Central memory CD8-positive, alpha-beta T cell (primary cell): ENCODE data around the gene CD83.

ENCODE experiments used
- ATAC-seq: fragments of 150-1000 bp; cut with Tn5 transposase; replicated peaks from 2 replicates; pipeline ENCODE4 v1.10.0; 2022; ENCODE audit warnings: mild to moderate bottlenecking, moderate FRiP score, moderate number of reproducible peaks; ENCODE audit not compliant: poor library complexity, severe bottlenecking; ENCODE audit errors: extremely low read depth
- DNase-seq, 2 donors: peaks; one replicate each; pipeline ENCODE4 v3.0.0; 2021; ENCODE audit warnings: low spot score in 2 of 2
- H3K27ac Mint-ChIP-seq: one replicate; pipeline ENCODE4 v1.8.0; 2022; ENCODE audit warnings: low read depth, mild to moderate bottlenecking, moderate library complexity, mixed read lengths
- H3K27me3 Mint-ChIP-seq: one replicate; pipeline ENCODE4 v1.8.0; 2022; ENCODE audit warnings: mixed read lengths
- H3K36me3 Mint-ChIP-seq: one replicate; pipeline ENCODE4 v1.8.0; 2022; ENCODE audit warnings: mild to moderate bottlenecking, moderate library complexity, mixed read lengths; ENCODE audit not compliant: insufficient read depth
- H3K4me1 Mint-ChIP-seq: one replicate; pipeline ENCODE4 v1.8.0; 2022; ENCODE audit warnings: mixed read lengths
- H3K4me3 Mint-ChIP-seq: one replicate; pipeline ENCODE4 v1.8.0; 2022; ENCODE audit warnings: mild to moderate bottlenecking, moderate library complexity, mixed read lengths
- H3K9me3 Mint-ChIP-seq: one replicate; pipeline ENCODE4 v1.8.0; 2022; ENCODE audit warnings: mixed read lengths

Gene CD83

GRCh38 chr6:14174226-14174625 is 56.7 kb downstream of the CD83 start:
- no peak overlapping the region for H3K4me3 Mint-ChIP-seq
- no peaks in the 10 kb centered on the region for H3K27me3 Mint-ChIP-seq
- H3K27ac Mint-ChIP-seq: no peak overlapping the region
- no peaks in the 10 kb centered on the region for H3K4me1 Mint-ChIP-seq
- no peaks in the 10 kb centered on the region for H3K36me3 Mint-ChIP-seq
- no peak for DNase-seq
- H3K9me3 Mint-ChIP-seq: peaks cover 8% of the 10 kb centered on the region
- ATAC-seq: no peak

- DNase-seq: no peak
- no peak overlapping the region for H3K4me3 Mint-ChIP-seq
- H3K27ac Mint-ChIP-seq: no peak overlapping the region
- H3K9me3 Mint-ChIP-seq: peaks cover 2% of the 10 kb centered on the region
- H3K36me3 Mint-ChIP-seq: no peaks in the 10 kb centered on the region
- ATAC-seq: no peak
- no peaks in the 10 kb centered on the region for H3K27me3 Mint-ChIP-seq
- no peaks in the 10 kb centered on the region for H3K4me1 Mint-ChIP-seq
Observed at GRCh38 chr6:14174996-14175395, 57.4 kb downstream of the CD83 start.

GRCh38 chr6:14176429-14176828 is 58.9 kb downstream of the CD83 start:
- ATAC-seq: no peak
- Mint-ChIP-seq H3K4me1 (no peaks in the 10 kb centered on the region), H3K27ac (no peak overlapping the region), H3K4me3 (no peak overlapping the region), H3K27me3 (peaks cover 5% of the 10 kb centered on the region), H3K9me3 (no peaks in the 10 kb centered on the region), H3K36me3 (no peaks in the 10 kb centered on the region)
- no peak for DNase-seq

- Mint-ChIP-seq H3K27ac (no peak overlapping the region), H3K4me1 (no peaks in the 10 kb centered on the region), H3K4me3 (no peak overlapping the region), H3K27me3 (peaks cover 14% of the 10 kb centered on the region), H3K36me3 (no peaks in the 10 kb centered on the region), H3K9me3 (no peaks in the 10 kb centered on the region)
- ATAC-seq (no peak), DNase-seq (no peak)
Observed at GRCh38 chr6:14177413-14178082, 60.0 kb downstream of the CD83 start.

- ATAC-seq (no peak), DNase-seq (no peak)
- Mint-ChIP-seq H3K9me3 (no peaks in the 10 kb centered on the region), H3K36me3 (no peaks in the 10 kb centered on the region), H3K4me1 (no peaks in the 10 kb centered on the region), H3K27me3 (peaks cover 14% of the 10 kb centered on the region), H3K4me3 (no peak overlapping the region), H3K27ac (no peak overlapping the region)
Observed at GRCh38 chr6:14178083-14178445, 60.5 kb downstream of the CD83 start.

- no peaks in the 10 kb centered on the region for H3K36me3 Mint-ChIP-seq
- H3K9me3 Mint-ChIP-seq: no peaks in the 10 kb centered on the region
- peaks cover 14% of the 10 kb centered on the region for H3K27me3 Mint-ChIP-seq
- H3K27ac Mint-ChIP-seq: no peak overlapping the region
- ATAC-seq (no peak), DNase-seq (no peak)
- no peaks in the 10 kb centered on the region for H3K4me1 Mint-ChIP-seq
- H3K4me3 Mint-ChIP-seq: no peak overlapping the region
Observed at GRCh38 chr6:14180609-14181008, 63.0 kb downstream of the CD83 start.

- no peaks in the 10 kb centered on the region for H3K4me1 Mint-ChIP-seq
- no peaks in the 10 kb centered on the region for H3K9me3 Mint-ChIP-seq
- H3K4me3 Mint-ChIP-seq: no peak overlapping the region
- H3K27ac Mint-ChIP-seq: no peak overlapping the region
- H3K27me3 Mint-ChIP-seq: peaks cover 14% of the 10 kb centered on the region
- no peak for ATAC-seq
- no peak for DNase-seq
- H3K36me3 Mint-ChIP-seq: no peaks in the 10 kb centered on the region
Observed at GRCh38 chr6:14182916-14183315, 65.3 kb downstream of the CD83 start.
